Measurements from ENCODE around the gene PARD3. TPM values are rescaled to one million over a fixed set of nuclear protein-coding genes. Genes with fewer than 3 reads are reported as not detected.

Gene PARD3
- total RNA-seq, 1 experiment from 2014 or later = 51.8 TPM

DNA sequence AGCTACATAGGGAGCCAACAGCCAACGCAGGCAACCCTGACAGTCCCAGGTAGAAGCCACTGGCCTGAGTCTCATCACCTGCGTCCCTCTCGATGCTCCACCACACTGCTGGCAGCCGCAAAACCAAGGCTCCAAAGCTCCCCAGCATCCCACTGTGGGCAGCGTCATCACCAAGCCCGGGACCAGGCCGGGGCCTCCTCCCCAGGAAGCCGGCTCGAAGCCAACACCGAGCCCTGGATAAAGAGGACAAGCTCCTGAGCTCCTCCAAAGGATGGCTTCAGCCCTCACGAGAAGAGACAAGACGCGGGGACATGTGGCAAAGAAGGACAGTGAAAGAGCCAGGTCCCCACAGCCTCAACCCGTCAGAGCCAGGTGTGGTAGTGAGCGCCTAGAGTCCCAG lies 23.9 kb downstream of the PARD3 start (continued):
- TF ChIP-seq CDX4 (CRISPR knock-in tag; IDR thresholded peaks at IDR 0.05; ENCODE audit: borderline replicate concordance) (no peak), SOX15 (CRISPR knock-in tag; IDR thresholded peaks at IDR 0.05) (no peak), ETV6 (CRISPR knock-in tag; IDR thresholded peaks at IDR 0.05) (no peak)

DNA sequence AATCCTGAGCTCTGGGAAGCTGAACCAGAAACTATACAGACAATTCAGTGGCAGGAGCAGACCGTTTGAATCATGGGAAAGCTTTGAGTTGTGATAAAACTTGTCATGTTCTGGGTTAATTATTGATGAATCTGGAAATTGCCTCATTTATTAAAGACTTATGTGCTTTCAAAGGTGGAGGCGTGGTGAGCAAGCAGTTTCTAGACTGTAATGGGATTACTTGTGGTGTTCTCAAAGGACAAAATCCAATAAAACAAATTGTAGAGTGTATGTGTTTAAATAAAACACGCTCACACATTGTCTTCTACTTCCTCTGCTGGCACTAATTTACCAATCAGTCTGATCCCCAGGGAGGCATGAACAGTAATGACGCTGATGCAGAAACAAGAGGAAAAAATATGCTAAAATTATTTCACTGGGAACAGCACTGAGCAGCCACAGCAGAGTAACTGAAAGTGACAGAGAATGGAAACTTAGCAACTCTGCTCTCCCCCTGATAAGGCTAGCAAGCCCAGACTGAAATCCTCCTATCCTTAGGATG lies 25.1 kb downstream of the PARD3 start:
- peaks cover 55% of the 10 kb centered on the region for H3K4me1 Mint-ChIP-seq
- 0 out of 2 replicates have a peak, but pooled peaks cover 1% of the 10 kb centered on the region for H3K36me3 Mint-ChIP-seq
- ChIA-PET POLR2A (interaction anchor here (1.3 kb wide), 1 partner anchor 34 kb away, joined by 4 read pairs; no protein-coding TSS in a partner anchor), CTCF (no interaction called here)
- DNase-seq (ENCODE audit: low spot score) (no peak), ATAC-seq (no peak)
- TF ChIP-seq, protein P1, sequence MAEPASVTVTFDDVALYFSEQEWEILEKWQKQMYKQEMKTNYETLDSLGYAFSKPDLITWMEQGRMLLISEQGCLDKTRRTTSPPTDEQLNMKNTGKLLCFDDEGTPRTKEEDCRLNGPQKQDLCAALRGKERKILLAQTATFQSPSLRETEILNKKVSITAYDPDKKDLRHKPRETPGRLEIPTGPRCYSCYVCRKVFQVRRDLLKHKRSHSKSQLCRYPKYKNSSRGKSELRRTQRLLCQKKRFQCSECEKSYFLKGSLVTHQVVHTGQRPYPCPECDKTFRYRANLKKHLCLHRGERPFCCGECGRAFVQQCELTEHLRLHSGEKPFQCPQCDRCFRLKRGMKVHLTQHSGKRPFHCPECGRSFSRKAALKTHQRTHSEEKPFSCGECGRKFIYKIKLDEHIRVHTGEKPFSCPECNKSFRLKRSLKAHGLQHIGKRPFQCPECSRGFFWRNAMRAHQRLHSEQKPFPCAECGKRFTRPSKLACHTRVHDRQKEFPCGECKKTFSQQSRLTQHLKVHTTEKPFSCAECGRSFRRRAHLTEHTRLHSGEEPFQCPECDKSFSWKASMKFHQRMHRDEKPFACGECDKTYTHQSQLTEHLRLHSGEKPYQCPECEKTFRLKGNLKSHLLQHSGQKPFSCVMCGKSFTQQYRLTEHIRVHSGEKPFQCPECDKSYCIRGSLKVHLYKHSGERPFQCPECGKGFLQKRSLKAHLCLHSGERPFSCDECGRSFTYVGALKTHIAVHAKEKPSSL (CRISPR knock-in tag; conservative IDR thresholded peaks at IDR 0.05) = no peak
- TF ChIP-seq TCF7 (CRISPR knock-in tag; IDR thresholded peaks at IDR 0.05; ENCODE audit: low read depth) (no peak), OVOL2 (CRISPR knock-in tag; IDR thresholded peaks at IDR 0.05; ENCODE audit: borderline replicate concordance) (no peak), PREB (CRISPR knock-in tag; IDR thresholded peaks at IDR 0.05; ENCODE audit: borderline replicate concordance) (no peak), ZNF671 (CRISPR knock-in tag; IDR thresholded peaks at IDR 0.05) (no peak)
- no peak overlapping the region for H3K4me3 Mint-ChIP-seq
- peak overlapping the region; percentile 71 for H3K27ac Mint-ChIP-seq
- no peaks in the 10 kb centered on the region for H3K27me3 Mint-ChIP-seq (ENCODE audit: low read depth)
- H3K9me3 Mint-ChIP-seq = no peaks in the 10 kb centered on the region

GRCh38 chr10:34786464-34786863 lies 28.6 kb downstream of the PARD3 start:
- ATAC-seq (no peak), DNase-seq (ENCODE audit: low spot score) (no peak)
- ChIA-PET CTCF (interaction anchor here (1.6 kb wide), 1 partner anchor 54 kb away, joined by 4 read pairs; no protein-coding TSS in a partner anchor), POLR2A (no interaction called here)
- Mint-ChIP-seq H3K9me3 (no peaks in the 10 kb centered on the region), H3K4me3 (no peak overlapping the region), H3K36me3 (no peaks in the 10 kb centered on the region), H3K27ac (no peak overlapping the region), H3K4me1 (peaks cover 31% of the 10 kb centered on the region), H3K27me3 (ENCODE audit: low read depth) (no peaks in the 10 kb centered on the region)
- TF ChIP-seq NFE2L1 (CRISPR knock-in tag; IDR thresholded peaks at IDR 0.05) = no peak
- TF ChIP-seq MYBL2 (CRISPR knock-in tag; IDR thresholded peaks at IDR 0.05) = no peak
- TF ChIP-seq, protein P2, sequence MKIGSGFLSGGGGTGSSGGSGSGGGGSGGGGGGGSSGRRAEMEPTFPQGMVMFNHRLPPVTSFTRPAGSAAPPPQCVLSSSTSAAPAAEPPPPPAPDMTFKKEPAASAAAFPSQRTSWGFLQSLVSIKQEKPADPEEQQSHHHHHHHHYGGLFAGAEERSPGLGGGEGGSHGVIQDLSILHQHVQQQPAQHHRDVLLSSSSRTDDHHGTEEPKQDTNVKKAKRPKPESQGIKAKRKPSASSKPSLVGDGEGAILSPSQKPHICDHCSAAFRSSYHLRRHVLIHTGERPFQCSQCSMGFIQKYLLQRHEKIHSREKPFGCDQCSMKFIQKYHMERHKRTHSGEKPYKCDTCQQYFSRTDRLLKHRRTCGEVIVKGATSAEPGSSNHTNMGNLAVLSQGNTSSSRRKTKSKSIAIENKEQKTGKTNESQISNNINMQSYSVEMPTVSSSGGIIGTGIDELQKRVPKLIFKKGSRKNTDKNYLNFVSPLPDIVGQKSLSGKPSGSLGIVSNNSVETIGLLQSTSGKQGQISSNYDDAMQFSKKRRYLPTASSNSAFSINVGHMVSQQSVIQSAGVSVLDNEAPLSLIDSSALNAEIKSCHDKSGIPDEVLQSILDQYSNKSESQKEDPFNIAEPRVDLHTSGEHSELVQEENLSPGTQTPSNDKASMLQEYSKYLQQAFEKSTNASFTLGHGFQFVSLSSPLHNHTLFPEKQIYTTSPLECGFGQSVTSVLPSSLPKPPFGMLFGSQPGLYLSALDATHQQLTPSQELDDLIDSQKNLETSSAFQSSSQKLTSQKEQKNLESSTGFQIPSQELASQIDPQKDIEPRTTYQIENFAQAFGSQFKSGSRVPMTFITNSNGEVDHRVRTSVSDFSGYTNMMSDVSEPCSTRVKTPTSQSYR (CRISPR knock-in tag; IDR thresholded peaks at IDR 0.05) = no peak
- TF ChIP-seq SOX15 (CRISPR knock-in tag; IDR thresholded peaks at IDR 0.05) = no peak
- TF ChIP-seq ERG (CRISPR knock-in tag; IDR thresholded peaks at IDR 0.05) = no peak
- TF ChIP-seq ZNF138 (CRISPR knock-in tag; conservative IDR thresholded peaks at IDR 0.05) = no peak
- no peak for TF ChIP-seq RORB (CRISPR knock-in tag; IDR thresholded peaks at IDR 0.05)
- TF ChIP-seq USF2 (CRISPR knock-in tag; IDR thresholded peaks at IDR 0.05) = no peak
- TF ChIP-seq FOXJ3 (CRISPR knock-in tag; IDR thresholded peaks at IDR 0.05; ENCODE audit: borderline replicate concordance) = no peak
- TF ChIP-seq, protein P3, sequence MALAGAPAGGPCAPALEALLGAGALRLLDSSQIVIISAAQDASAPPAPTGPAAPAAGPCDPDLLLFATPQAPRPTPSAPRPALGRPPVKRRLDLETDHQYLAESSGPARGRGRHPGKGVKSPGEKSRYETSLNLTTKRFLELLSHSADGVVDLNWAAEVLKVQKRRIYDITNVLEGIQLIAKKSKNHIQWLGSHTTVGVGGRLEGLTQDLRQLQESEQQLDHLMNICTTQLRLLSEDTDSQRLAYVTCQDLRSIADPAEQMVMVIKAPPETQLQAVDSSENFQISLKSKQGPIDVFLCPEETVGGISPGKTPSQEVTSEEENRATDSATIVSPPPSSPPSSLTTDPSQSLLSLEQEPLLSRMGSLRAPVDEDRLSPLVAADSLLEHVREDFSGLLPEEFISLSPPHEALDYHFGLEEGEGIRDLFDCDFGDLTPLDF (CRISPR knock-in tag; IDR thresholded peaks at IDR 0.05) = no peak
- no peak for TF ChIP-seq TCF7 (CRISPR knock-in tag; IDR thresholded peaks at IDR 0.05; ENCODE audit: low read depth)
- TF ChIP-seq HMGA2 (CRISPR knock-in tag; IDR thresholded peaks at IDR 0.05) = no peak
- no peak for TF ChIP-seq ELF4 (CRISPR knock-in tag; IDR thresholded peaks at IDR 0.05; ENCODE audit: low read depth)
- no peak for TF ChIP-seq NR2C2 (CRISPR knock-in tag; IDR thresholded peaks at IDR 0.05)
- TF ChIP-seq, protein P4, sequence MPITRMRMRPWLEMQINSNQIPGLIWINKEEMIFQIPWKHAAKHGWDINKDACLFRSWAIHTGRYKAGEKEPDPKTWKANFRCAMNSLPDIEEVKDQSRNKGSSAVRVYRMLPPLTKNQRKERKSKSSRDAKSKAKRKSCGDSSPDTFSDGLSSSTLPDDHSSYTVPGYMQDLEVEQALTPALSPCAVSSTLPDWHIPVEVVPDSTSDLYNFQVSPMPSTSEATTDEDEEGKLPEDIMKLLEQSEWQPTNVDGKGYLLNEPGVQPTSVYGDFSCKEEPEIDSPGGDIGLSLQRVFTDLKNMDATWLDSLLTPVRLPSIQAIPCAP (CRISPR knock-in tag; IDR thresholded peaks at IDR 0.05) = no peak
- TF ChIP-seq, protein P5, sequence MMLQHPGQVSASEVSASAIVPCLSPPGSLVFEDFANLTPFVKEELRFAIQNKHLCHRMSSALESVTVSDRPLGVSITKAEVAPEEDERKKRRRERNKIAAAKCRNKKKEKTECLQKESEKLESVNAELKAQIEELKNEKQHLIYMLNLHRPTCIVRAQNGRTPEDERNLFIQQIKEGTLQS (CRISPR knock-in tag; conservative IDR thresholded peaks at IDR 0.05) = no peak
